HL-60/S4 treated with retinoic acid at 250 ng/mL for 4 days and 3 days (cell line): ENCODE results near the gene PCBP2.

Experiments used
- in situ Hi-C: fragments of 300-500 bp; cut with MboI; formaldehyde crosslinking; loops from 2 replicates; pipeline ENCODE4 v1.7.0; 2022; ENCODE audit warnings: low sequenced_read_pairs

The PCBP2 gene

DNA sequence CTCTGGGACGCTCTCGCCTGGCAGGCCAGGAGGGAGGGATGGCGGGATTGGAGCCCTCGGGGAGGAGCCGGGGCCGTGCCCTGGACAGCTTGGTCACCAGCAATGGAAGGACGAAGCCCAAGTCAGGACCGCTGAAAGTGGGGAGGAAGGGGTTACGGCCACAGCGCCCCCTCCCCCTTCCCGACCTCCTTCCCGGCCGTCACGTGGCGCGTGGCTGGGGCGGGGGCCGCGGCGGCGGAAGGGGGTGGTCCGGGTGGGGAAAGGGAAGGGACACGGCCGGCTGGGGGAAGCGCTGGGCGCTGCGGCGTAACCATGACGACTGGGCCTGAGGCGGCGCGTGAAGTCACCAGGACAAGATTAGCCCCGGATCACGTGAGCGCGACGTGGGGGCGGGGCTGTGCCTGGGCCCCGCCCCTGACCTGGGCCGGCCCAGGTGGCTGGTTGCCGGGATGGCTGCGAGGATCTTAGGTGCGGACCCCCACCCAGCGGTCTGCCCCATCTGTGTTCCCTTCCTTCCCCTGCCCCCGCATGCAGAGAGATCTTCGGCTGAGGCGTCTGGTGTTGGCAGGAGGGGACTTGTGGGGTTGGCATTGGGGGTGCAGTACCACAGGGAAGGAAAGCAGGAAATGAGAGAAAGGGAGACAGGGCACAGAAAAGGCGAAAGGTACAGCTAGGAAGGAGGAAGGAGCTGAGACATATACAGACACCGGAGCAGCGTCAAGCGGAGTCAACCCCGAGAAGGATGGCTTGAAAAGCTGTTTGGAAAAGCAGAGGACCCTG is 41.1 kb downstream of the PCBP2 start:
- in situ Hi-C loops = no loop called here

DNA sequence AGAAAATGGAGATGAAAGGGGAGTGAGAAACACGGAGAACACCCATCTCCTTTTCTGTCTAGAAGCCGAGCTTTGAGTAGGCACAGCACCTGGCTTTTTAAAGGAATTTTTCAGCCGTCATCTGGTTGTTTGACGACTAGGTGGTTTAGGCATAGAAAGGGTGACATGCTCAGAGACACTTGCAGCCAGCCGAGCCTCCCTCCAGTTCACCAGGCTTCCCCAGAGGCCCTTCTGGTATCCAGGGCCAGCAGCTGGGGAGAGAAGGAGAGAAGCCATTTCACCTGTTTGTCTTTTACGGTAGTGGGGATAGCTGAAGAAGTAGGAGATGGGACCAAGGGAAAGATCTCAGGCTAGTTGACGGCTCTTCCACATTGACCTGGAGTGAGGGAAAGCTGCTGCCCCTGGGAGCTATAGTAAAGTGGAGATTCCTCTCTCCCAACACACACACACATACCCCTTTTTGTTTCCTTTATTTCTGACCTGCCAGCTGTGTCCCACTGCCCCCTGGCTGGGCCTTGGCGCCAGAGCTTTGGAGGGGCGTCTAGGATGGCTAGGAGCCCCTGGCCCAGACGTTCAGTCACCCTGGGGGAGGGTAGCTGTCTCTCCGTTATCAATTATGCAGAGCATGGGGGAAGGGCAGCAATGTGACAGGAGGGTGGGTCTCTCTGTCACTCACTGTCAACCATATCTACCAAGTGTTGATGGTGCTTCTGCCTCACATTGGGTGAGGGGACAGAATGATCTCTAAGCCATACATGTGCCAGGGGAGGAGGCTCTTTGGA is 41.9 kb downstream of the PCBP2 start:
- in situ Hi-C loops = no loop called here

DNA sequence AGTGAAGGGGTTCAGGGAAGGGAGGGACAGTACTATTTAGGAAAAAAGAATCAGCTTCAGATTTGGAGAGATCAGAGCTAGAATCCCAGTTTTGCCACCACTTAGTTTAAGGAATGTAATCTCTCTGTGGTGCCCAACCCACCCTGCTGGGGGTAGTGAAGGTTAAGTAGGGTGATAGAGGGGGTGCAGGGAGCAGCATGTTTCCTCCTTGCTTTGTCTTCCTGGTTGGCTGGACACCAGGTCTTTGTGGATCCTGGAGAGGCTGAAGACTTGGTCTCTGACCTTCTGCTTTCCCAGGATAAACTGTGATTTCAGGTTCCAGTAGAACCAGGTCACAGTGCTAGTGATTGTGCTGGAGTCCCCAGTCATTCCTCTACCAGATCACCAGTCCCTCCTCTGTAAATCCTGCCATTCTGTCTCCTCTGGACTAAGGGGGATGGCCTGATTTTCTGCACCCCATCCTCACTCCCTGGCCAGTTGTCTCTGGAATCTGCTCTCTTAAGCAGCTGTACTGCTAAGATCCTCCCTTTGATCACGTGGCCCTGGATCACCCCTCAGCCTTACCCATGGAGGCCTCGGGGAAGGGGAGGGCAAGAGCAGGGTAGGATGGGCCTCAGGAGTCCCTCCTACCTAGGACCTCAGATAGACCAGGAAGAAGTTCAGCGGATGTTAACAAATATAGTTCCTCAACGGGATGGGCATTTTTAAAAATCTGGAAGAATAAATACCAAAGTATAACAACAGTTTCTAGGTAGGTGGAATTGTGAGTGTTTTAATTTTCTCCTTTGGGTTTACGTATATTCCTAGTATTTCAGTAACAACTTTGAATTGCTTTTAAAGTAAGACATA is 44.2 kb downstream of the PCBP2 start:
- in situ Hi-C loops = no loop called here

DNA sequence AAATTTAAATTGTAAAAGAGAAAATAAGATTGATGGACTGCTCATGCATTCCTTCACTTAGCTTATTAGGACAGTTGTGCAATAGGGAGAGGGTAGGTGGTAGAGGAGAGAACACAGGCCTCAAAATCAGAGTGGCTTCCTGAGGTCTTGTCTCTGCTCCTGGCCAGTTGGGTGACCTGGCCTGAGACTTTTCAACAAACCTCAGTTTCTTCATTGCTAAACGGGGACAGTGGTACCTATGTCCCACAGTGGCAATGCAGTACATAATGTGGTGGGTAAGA is 44.8 kb downstream of the PCBP2 start:
- in situ Hi-C loops = no loop called here

DNA sequence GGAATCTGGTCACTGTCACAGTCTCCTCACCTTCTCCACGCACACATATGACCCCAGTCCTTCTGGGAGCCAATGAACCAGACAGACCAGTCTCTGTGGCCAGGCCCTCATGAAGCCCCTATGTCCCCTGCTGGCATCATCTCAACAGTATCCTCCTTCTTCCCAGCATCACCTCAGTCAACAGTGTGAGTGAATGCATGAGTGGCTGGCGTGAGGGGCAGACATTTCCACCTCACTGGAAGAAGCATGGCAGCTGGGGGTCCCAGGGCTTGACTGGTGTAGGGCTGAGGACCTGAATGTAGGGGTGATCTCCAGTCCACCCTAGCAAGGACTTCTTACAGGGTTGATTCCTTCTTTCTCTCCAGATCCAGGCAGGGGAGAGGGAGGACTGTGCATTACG is 45.6 kb downstream of the PCBP2 start:
- in situ Hi-C loops = no loop called here

DNA sequence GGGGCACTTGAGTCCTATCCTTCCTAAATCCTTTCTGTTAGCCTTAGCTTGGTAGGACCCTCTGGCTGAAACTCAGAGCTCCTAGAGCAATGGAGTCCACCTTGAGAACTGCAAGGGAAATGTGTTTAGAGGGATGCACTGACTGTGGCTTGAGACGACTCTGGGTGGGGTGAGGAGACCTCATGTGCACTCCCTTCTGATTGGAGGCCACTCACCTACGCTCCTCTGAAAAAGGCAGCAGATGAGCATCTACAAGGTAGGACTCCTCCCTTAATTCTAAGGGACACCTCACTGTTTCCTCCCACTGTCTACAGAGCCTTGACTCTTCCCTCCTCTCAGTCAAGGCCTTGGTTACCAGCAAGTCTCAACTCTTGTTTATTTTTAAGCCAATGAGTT is 46.3 kb downstream of the PCBP2 start:
- in situ Hi-C loops = no loop called here

DNA sequence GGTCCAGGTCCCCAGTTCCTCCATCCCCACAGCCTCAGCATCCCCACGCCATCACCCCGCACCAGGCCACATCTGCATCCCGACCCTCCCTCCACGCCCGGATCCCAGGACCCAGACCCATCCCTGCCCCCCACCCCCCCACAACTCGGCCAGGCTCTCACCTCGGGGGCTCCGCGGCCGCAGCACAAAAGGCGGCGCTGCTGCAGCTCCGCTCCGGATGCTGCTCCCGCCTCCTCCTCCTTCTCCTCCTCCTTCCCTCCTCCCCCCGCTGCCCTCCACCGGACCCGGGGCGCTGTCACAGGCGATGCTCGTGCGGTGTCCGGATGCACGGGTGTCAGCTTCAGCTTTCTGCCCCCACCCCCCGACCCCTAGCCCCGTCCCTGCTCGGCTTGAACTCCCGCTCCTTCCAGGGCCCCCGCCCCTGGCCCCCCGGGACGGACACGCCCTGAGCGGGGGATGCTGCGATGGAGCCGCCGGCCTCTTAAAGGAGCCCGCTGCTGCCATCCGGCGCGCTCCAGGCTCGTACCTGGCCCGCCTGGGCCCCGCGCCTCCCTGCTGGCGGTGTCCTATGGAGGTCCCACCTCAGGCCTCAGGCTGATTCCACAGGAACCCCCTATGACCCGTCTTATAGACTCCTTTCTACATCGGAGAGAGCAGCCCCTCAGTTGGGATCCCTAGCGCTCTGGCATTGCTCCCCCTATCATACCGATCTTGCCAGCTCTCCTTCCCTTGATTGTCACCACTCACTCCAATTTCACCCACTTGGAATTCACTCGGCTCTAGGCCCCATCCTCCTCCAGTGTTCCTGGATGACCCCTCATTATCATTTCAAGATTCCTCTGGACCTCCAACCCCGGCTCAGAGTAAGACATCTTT is 47.6 kb downstream of the PCBP2 start, which contains the start of gene MAP3K12:
TSS of gene MAP3K12 (minus strand) at position 193 of the 876 bp plus-strand sequence. CDS start 12,067 bp downstream, outside the sequence.
- in situ Hi-C loops = no loop called here

DNA sequence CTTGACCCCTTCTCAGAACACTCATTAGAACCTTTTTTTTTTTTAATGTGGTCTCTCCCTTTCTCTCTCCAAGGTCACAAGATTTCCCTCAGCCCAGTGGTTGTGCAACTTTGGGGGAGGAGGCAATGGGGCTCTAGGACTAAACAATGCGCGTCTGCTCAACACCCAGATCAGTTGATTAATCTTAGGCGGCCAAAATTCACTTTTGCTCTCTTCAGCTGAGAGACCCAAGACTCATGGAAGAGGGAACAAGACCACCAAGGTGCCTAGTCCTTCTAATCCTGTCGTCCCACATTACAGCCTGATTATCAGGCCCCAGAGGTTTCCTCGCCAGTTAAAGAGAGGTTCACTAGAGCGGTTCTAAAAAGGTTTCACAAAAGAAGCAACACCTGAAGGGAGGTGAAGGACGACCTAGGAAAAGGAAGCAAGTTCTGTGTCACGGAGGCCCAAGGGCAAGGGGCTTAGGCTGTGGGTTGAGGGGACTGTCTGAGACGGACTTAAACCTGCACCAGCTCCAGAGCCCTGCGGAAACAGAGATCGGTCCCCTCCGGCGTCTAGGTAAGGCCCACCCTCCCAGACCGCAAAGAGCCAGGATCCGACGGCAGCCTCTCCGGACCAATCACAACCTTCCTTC is 48.4 kb downstream of the PCBP2 start:
- in situ Hi-C loops = no loop called here

DNA sequence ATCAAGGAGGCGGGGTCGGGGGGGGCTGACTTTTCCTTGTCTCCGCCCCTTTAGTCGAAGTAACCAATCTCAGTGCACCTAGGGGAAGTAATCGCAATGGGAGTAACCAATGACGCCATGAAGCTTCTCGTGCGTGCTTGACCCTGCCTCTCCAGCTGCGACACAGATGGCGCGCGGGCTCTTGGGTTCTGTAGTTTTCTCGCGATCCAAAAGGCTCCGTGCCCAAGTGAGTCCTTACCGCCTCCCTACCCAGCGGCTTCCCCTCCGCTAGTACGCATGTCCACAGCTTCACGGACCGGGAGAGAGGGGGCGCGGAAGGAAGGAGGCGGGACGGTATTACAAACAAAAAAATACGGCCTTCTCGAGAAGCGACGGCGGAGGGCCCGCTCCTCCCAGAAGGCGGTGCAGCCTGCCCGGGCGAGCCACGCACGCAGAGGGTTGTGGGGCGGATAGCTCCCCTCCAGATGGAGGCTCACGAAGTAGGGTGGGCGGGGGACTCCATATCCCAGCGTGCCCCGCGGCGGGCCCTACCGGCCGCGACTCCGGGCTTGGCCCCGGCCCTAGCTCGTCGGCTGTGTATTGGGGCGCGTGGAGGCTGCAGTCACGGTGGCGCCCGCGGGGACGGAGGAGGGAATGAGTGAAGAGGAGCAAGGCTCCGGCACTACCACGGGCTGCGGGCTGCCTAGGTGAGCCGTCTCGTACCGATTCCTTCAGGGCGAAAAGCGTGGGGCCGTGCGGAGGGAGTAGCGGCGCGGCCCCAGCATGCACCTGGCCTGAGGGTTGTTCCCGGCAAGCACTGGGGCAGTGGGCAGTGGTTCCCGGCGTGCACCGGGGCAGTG is 49.1 kb downstream of the PCBP2 start, which contains the start of gene TARBP2:
TSS of gene TARBP2 (plus strand) at position 508 of the 839 bp plus-strand sequence. CDS start at position 634, 126 bp downstream.
- in situ Hi-C loops = no loop called here

DNA sequence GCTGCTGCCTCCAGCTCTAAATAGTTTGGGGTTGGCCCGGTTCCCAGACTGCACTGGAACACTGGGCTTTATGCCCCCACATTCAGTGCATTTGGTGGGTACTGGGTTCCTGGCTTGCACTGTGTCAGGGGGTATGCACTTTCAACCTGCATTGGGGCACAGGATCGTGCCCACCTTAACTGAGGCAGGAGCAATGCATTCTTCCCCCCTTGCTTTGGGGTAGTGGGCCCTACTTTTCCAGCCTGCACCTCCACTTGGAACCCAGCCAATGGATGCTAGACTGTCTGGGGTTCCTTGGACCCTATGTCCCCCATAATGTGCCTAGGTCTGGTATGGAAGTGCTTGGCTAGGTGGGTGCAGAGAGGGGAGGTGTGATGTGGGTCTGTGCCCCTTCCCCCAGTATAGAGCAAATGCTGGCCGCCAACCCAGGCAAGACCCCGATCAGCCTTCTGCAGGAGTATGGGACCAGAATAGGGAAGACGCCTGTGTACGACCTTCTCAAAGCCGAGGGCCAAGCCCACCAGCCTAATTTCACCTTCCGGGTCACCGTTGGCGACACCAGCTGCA is 49.8 kb downstream of the PCBP2 start:
- in situ Hi-C loops = no loop called here

DNA sequence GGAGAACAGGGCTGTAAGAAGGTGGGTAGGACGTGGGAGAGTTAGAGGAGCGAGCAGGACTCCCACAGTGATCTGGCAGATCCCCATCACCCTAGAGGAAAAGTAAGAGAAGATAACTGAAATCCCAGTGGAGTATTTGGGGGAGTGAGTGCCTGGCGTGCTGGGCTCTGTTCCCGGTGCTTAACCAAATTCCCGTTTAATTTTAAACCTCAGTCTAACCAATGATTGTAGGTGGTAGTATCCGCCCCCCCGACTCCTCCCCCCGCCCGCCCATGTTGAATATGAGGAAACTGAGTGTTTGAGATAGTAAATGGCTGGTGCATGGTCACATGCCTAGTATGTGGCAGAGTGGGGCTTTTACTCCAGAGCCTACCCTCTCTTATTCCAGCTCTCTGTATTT is 50.4 kb downstream of the PCBP2 start:
- in situ Hi-C loops = no loop called here

DNA sequence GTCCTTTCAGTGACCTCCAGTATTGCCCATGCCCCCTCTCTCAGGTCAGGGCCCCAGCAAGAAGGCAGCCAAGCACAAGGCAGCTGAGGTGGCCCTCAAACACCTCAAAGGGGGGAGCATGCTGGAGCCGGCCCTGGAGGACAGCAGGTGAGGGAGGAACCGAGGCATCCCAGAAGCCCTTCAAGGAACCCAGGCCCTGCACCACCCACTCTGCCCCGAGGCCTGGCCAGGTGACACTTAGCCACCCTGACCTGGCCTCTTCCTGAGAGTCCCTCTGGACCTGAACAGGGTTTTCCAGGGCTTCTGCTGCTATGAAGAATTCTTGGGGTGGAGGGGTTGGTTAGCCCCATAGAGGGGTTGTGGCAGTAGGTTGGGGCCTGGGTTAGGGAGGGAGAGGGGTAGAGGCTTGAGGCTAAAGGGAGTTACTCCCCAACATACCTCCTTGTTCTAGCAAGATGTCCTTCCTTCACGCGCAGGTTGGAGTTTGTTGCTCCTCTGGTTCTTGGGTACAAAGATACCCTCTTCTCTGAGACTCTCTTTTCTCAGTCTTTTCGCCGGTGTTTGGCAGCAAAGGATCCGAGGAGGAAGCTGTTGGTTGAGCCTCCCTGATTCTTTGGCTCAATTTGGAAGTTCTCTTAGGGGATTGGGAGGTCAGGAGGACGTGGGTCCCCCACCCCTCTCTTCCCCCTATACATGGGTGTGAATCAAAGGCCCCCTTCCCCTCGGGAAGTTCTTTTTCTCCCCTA is 51.3 kb downstream of the PCBP2 start:
- in situ Hi-C loops = no loop called here

DNA sequence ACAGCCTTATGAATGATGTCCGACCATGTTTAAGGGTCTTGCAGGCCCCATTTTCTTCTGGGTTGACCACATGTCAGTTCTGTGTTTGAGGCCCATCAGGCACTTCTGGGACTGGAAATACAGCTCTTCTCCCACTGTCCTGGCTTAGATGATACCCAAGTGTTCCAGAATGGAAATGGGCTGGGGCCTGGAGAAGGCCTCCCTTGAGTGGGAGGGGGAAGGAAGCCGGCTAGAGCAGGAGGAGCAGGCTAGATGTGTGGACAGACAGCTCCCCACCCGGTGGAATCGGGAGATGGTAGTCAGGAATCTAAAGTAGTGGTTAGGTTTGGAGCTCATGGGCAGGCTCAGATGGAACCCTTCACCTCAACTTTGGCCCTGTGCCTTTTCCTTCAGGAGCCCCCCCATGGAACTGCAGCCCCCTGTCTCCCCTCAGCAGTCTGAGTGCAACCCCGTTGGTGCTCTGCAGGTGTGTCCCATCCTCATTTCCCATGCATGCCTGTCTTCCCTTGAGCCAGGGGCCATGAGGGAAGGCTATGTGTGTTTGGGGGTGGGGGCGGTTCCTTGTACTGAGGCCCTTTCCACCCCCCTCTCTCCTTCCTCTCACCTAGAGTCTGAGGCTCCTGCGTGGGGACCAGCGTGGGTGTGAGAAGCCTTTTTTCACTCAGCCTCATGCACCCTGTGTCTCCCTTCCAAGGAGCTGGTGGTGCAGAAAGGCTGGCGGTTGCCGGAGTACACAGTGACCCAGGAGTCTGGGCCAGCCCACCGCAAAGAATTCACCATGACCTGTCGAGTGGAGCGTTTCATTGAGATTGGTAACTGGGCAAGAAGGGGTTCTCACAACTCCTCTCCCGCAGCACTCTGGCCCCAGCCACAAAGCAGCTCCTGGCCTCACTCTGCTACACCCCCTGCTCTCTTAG is 52.4 kb downstream of the PCBP2 start:
- in situ Hi-C loops = no loop called here

DNA sequence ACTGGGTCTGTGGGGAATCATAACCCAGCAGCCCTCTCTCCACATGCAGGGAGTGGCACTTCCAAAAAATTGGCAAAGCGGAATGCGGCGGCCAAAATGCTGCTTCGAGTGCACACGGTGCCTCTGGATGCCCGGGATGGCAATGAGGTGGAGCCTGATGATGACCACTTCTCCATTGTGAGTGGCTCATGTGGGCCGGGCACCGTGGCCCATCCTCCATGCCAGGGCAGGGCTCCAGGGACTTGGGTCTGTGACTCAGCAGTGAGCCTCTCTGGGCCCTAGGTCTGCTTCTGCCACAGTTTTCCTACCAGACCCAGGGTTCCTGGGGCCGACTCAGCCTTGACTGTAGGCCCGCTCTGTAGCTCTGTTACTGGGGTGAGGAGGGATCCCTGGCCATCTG is 53.2 kb downstream of the PCBP2 start:
- in situ Hi-C loops = no loop called here

DNA sequence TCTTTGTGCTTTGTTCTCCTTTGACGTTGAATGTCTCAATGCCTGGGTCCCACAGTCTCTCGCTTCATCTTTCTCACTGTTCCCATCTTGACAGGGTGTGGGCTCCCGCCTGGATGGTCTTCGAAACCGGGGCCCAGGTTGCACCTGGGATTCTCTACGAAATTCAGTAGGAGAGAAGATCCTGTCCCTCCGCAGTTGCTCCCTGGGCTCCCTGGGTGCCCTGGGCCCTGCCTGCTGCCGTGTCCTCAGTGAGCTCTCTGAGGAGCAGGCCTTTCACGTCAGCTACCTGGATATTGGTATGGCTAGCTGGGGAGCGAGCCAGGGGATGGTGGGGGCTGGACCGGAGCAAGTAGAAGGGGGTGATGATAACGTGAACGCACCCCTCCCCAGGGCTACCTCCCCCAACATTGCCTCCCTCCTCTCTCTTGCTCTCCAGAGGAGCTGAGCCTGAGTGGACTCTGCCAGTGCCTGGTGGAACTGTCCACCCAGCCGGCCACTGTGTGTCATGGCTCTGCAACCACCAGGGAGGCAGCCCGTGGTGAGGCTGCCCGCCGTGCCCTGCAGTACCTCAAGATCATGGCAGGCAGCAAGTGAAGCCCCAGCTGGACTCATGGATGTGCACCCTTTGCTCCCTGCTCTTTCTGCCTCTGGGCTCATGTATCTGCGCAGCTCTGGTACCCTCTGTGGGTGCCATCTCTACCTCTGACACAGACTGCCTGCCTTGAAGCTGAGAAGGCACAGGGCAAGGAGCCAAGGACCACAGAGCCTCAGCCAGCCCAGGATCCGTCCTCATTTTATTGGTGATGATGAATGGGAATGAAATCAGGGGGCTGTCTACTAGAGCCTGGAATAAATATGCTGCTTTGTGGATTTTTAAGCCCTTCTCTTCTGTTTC is 53.9 kb downstream of the PCBP2 start:
- in situ Hi-C loops = no loop called here

DNA sequence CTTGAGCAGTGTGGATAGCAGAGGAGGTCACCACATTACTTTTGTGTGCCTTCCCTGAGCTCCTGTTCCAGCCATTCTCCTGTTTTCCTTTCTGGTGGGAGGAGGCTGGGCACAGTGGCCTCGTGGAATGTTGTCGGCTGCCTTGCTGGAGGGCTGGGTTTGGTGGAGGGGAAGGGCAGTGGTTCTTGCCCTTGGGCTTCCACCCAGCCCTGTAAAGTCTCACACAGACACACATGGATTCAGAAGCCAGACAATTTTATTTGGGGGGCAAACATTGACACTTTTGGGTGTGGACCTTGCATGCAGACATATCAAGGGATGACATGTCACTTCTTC is 54.5 kb downstream of the PCBP2 start:
- in situ Hi-C loops = no loop called here
